B cell (primary cell): ENCODE measurements around the gene ACER2. TPM values are rescaled to one million over a fixed set of nuclear protein-coding genes. Genes with fewer than 3 reads are reported as not detected.

Experiments used
- ATAC-seq: fragments of 200-7000 bp; cut with Tn5 transposase; one replicate; pipeline ENCODE4 v1.10.0; 2021; ENCODE audit warnings: low read depth, mild to moderate bottlenecking, moderate number of reproducible peaks, moderate library complexity
- CTCF ChIA-PET: fragments of 350-600 bp; sonication (Branson Sonifier 250); formaldehyde crosslinking; loops from one replicate; lab custom pipeline; 2021; ENCODE audit warnings: antibody characterized with exemption, inconsistent platforms; lab: Charles Lee
- POLR2A ChIA-PET: fragments of 350-600 bp; sonication (Branson Sonifier 250); formaldehyde crosslinking; loops from one replicate; lab custom pipeline; 2021; ENCODE audit warnings: antibody characterized with exemption; lab: Charles Lee
- DNase-seq: peaks from one replicate; pipeline ENCODE4 v3.0.0; 2013
- H2AFZ ChIP-seq: 2 replicates; pipeline ENCODE4 v1.6.1; 2012; ENCODE audit warnings: mild to moderate bottlenecking, low read depth, low read length; ENCODE audit not compliant: insufficient read depth, poor library complexity, severe bottlenecking
- H3K27ac ChIP-seq, 2 donors: 1 replicate in 1 of 2; 2 replicates in 1 of 2; pipeline ENCODE4 v1.5.1; 2012 to 2013; ENCODE audit warnings: low read length in 2 of 2, mild to moderate bottlenecking in 2 of 2, moderate library complexity in 1 of 2
- H3K27me3 ChIP-seq, 4 experiments: fragments of 200-600 bp in 1 of 4; sonication (generic) in 1 of 4; replicated peaks in 1 of 4; 1 replicate in 2 of 4; 2 replicates in 2 of 4; pipeline versions ENCODE4 v1.6.1 to v1.7.0; 2013 to 2016; ENCODE audit warnings: low read length in 3 of 4, mild to moderate bottlenecking in 2 of 4, mixed read lengths in 1 of 4, moderate library complexity in 1 of 4; ENCODE audit not compliant: insufficient read depth in 4 of 4, control insufficient read depth in 3 of 4; ENCODE audit errors: control extremely low read depth in 1 of 4
- H3K36me3 ChIP-seq, 2 experiments: replicated peaks in 1 of 2; 1 replicate in 1 of 2; 2 replicates in 1 of 2; pipeline versions ENCODE4 v1.6.1 to v1.7.1; 2013; ENCODE audit warnings: low read length in 1 of 2; ENCODE audit not compliant: insufficient read depth in 2 of 2, control insufficient read depth in 1 of 2; ENCODE audit errors: control extremely low read depth in 1 of 2, extremely low read depth in 1 of 2
- H3K4me1 ChIP-seq, 2 donors: fragments of 200-600 bp in 1 of 2; sonication (generic) in 1 of 2; 1 replicate in 1 of 2; 2 replicates in 1 of 2; pipeline versions ENCODE4 v1.5.1 to v1.6.1; 2013 to 2017; ENCODE audit warnings: low read length in 2 of 2; ENCODE audit not compliant: control insufficient read depth in 2 of 2, insufficient read depth in 2 of 2
- H3K4me2 ChIP-seq: replicated peaks from 2 replicates; pipeline ENCODE3; 2012; ENCODE audit warnings: mild to moderate bottlenecking, low read depth, low read length; ENCODE audit not compliant: poor library complexity, severe bottlenecking
- H3K4me3 ChIP-seq, 5 experiments: fragments of 200-600 bp in 1 of 5; sonication (generic) in 1 of 5; 1 replicate in 3 of 5; 2 replicates in 2 of 5; pipeline versions ENCODE4 v1.5.1 to v1.7.0; 2011 to 2016; ENCODE audit warnings: low read length in 4 of 5, mild to moderate bottlenecking in 4 of 5, low read depth in 2 of 5, control low read depth in 1 of 5, moderate library complexity in 1 of 5; ENCODE audit not compliant: insufficient read depth in 1 of 5; ENCODE audit errors: control extremely low read depth in 1 of 5, extremely low read depth in 1 of 5
- H3K79me2 ChIP-seq: fragments of 200-600 bp; sonication (generic); one replicate; pipeline ENCODE4 v1.6.0; 2016; ENCODE audit warnings: low read length; ENCODE audit not compliant: control insufficient read depth, insufficient read depth
- H3K9ac ChIP-seq: fragments of 200-600 bp; sonication (generic); 2 replicates; pipeline ENCODE4 v1.6.1; 2017; ENCODE audit warnings: mild to moderate bottlenecking, low read length, moderate library complexity
- H3K9me3 ChIP-seq, 3 donors: one replicate each; pipeline versions ENCODE4 v1.6.1 to v1.7.1; 2013; ENCODE audit warnings: low read length in 2 of 3; ENCODE audit not compliant: control insufficient read depth in 2 of 3, insufficient read depth in 1 of 3; ENCODE audit errors: control extremely low read depth in 1 of 3
- H4K20me1 ChIP-seq: 2 replicates; pipeline ENCODE4 v1.6.0; 2012; ENCODE audit warnings: mild to moderate bottlenecking, low read length; ENCODE audit not compliant: insufficient read depth, control insufficient read depth, poor library complexity, severe bottlenecking
- H3K27ac Mint-ChIP-seq: one replicate; pipeline ENCODE4 v1.8.0; 2021; ENCODE audit warnings: mixed read lengths
- H3K27me3 Mint-ChIP-seq: one replicate; pipeline ENCODE4 v1.8.0; 2021; ENCODE audit warnings: mixed read lengths
- H3K4me1 Mint-ChIP-seq: one replicate; pipeline ENCODE4 v1.8.0; 2021; ENCODE audit warnings: mixed read lengths
- H3K4me3 Mint-ChIP-seq: one replicate; pipeline ENCODE4 v1.8.0; 2021; ENCODE audit warnings: mixed read lengths
- H3K9me3 Mint-ChIP-seq: one replicate; pipeline ENCODE4 v1.8.0; 2022; ENCODE audit warnings: mixed read lengths; ENCODE audit not compliant: insufficient read depth
- CTCF ChIP-seq: fragments of 200-600 bp; IDR thresholded peaks from one replicate; pipeline ENCODE4 v1.8.0; 2022; ENCODE audit warnings: antibody characterized with exemption, mild to moderate bottlenecking
- EZH2 ChIP-seq: IDR thresholded peaks from 2 replicates; pipeline ENCODE4 v1.6.1; 2012; ENCODE audit warnings: borderline replicate concordance, low read depth, mild to moderate bottlenecking, moderate library complexity, low read length; ENCODE audit not compliant: insufficient read depth, poor library complexity, severe bottlenecking
- WGBS: methylation state at CpG from one replicate; pipeline ENCODE4 v1.1.5; 2013; ENCODE audit warnings: missing lambda C conversion rate; ENCODE audit not compliant: insufficient coverage; 5-methylcytosine and 5-hydroxymethylcytosine counted together
- intact Hi-C: fragments of 100-400 bp; cut with micrococcal nuclease; formaldehyde crosslinking; loops from one replicate; pipeline ENCODE4 v1.10.0; 2022
- polyA plus RNA-seq: library from polyadenylated mRNA; depleted of rRNA; stranded (reverse); fragments of >200 nt; gene quantifications from 2 replicates; pipeline ENCODE4 v1.2.3, GENCODE V29; 2012
- total RNA-seq, 2 donors: library from RNA; stranded (reverse); fragments of 120-200 nt in 1 of 2; gene quantifications; 1 replicate in 1 of 2; 2 replicates in 1 of 2; pipeline versions ENCODE4 v1.2.3 to v1.2.4, GENCODE V29; 2013 to 2022

Gene ACER2
- total and polyA plus RNA-seq, 2 donors (not counting 1 experiment from before 2014, with no cell fraction given): 1.1 to 5.5 TPM

- H3K36me3 ChIP-seq: no peaks in the 10 kb centered on the region
- no peak for ATAC-seq
- no peak for TF ChIP-seq EZH2
- no peak for TF ChIP-seq CTCF
- POLR2A ChIA-PET: no interaction called here
- H3K9me3 ChIP-seq: no peaks in the 10 kb centered on the region
- no peak overlapping the region for H3K4me3 Mint-ChIP-seq
- DNase-seq: no peak
- H3K27me3 ChIP-seq: no peaks in the 10 kb centered on the region
- WGBS: 94% methylated on average over 4 of the region's 7 CpGs
- no peaks in the 10 kb centered on the region for H3K79me2 ChIP-seq
- no peak overlapping the region for H3K9ac ChIP-seq
- H2AFZ ChIP-seq: no peak overlapping the region
- H3K27ac ChIP-seq: no peak overlapping the region
- CTCF ChIA-PET: interaction anchor here (0.6 to 1.3 kb wide), 4 partner anchors 18 to 398 kb away, joined by 3 to 5 read pairs (median 3); no protein-coding TSS in a partner anchor
- no peak overlapping the region for H3K27ac Mint-ChIP-seq
- intact Hi-C loops: no loop called here
- H3K27me3 Mint-ChIP-seq: no peaks in the 10 kb centered on the region
- H3K4me2 ChIP-seq: no peak overlapping the region
- no peak overlapping the region for H3K4me3 ChIP-seq
- H3K4me1 ChIP-seq: peaks cover 15% of the 10 kb centered on the region in 2 donors
- peaks cover 16% of the 10 kb centered on the region for H3K4me1 Mint-ChIP-seq
- no peaks in the 10 kb centered on the region for H4K20me1 ChIP-seq
- no peaks in the 10 kb centered on the region for H3K9me3 Mint-ChIP-seq
These were observed 37.6 kb downstream of the ACER2 start for GRCh38 chr9:19446361-19446861.
